ENCODE results near the gene COL27A1.

DNA sequence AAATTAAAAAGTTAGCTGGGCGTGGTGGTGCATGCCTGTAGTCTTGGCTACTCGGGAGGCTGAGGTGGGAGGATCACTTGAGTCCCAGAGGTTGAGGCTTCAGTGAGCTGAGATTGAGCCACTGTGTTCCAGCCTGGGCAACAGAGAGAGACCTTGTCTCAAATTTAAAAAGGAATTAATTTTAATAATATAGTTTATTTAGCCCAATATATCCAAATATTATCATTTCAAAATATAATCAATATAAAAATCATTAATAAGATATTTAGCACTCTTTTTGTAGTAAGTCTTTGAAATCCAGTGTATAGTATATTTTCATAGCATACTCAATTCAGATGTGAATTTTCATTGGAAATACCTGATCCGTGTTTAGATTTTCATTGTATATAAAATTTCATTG is 124.4 kb downstream of the COL27A1 start:
- TF ChIP-seq CTCF (IDR thresholded peaks at IDR 0.05; ENCODE audit: poor library complexity) (no peak), EZH2 (IDR thresholded peaks at IDR 0.05; ENCODE audit: borderline replicate concordance) (no peak), EZH2phosphoT487 (IDR thresholded peaks at IDR 0.05; ENCODE audit: low read depth, severe bottlenecking, unreplicated experiment) (no peak)
